Measurements from ENCODE around the gene CHRNA1. TPM values are rescaled to one million over a fixed set of nuclear protein-coding genes. Genes with fewer than 3 reads are reported as not detected.

CHRNA1 gene
- total and polyA plus RNA-seq, 10 of the 15 experiments (the other 5 are each of a cell fraction or from before 2014, with no cell fraction given): 0.05 to 0.14 TPM; not detected in 8

DNA sequence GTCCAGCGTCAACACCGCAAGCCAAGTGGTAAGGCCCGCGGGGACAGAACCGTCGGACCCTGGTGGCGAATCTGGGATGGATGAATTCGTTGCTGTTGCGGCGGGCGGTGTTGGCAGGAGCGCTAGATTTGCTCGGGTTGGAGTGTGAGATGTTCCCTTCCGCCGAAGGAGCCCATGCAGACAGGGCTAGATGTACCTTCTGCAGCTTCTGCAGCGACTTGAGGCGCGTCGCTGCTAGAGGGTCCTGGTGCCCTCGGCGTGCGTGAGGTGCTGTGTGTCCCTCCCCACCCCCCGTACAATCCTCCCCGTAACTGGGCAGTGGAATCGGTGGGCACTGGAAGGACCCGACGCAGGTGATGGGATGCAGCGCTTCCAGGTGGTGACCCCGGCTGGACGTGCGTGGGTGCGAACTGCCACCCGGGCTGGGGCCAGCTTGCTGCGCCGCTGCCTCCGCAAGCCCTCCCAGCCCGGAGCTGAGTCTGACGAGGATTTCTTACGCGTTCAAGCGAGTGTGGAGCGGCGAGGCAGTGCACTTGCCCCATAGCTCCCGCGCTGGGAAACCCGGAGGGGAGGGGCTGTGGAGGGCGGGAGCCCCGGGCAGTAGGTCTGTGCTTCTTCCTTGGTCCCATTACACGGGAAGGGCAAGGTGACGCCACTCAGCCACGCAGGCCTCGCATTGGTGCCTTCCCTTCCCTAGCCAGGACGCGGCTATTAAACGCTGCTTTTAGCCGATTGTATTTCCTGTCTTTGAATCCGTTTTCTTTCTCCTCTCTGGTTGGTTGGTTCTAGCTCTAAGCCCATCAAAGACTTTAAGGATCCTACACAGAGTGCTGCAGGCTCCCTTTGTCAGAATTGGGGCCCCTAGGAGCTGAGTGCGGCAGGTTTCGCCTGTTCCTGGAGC lies 34.2 kb downstream of the CHRNA1 start:
- SMC1A ChIA-PET (ENCODE audit: uncharacterized antibody, unreplicated experiment): no interaction called here
- ATAC-seq (peak; percentile 48), FAIRE-seq (no peak), DNase-seq (ENCODE audit: low read depth, low spot score) (no peak)
- Histone ChIP-seq H3K27ac (ENCODE audit: control insufficient read depth, insufficient read depth) (no peak overlapping the region), H3K79me2 (ENCODE audit: control insufficient read depth, insufficient read depth, low read length) (no peaks in the 10 kb centered on the region), H3K4me1 (ENCODE audit: control insufficient read depth, insufficient read depth, low read length) (no peaks in the 10 kb centered on the region), H3K4me2 (ENCODE audit: control insufficient read depth, insufficient read depth) (no peak overlapping the region), H3K9me3 (replicated peaks; ENCODE audit: control insufficient read depth, insufficient read depth, low read length) (no peaks in the 10 kb centered on the region), H2AFZ (ENCODE audit: control insufficient read depth, low read depth, low read length) (no peak overlapping the region), H3K27me3 (replicated peaks in 1 of 2; ENCODE audit: control insufficient read depth in 2 of 2, insufficient read depth in 2 of 2, low read length in 1 of 2) (peaks cover 9 to 12% of the 10 kb centered on the region in 2 experiments), H3K9ac (ENCODE audit: control insufficient read depth, insufficient read depth, low read length) (no peak overlapping the region), H3K4me3 (no peak overlapping the region), H3K36me3 (ENCODE audit: control insufficient read depth in 2 of 2, insufficient read depth in 2 of 2, low read length in 1 of 2) (no peaks in the 10 kb centered on the region), H4K20me1 (ENCODE audit: control insufficient read depth, insufficient read depth) (no peaks in the 10 kb centered on the region)
- in situ Hi-C loops (cut with MboI): no loop called here
- intact Hi-C loops (cut with micrococcal nuclease; ENCODE audit: unreplicated experiment): no loop called here
- CTCF ChIA-PET: interaction anchor here (0.7 kb wide), 1 partner anchor 19 kb away, joined by 3 read pairs; no protein-coding TSS in a partner anchor
- POLR2A ChIA-PET: no interaction called here
- 24% methylated on average over 56 of the region's 59 CpGs for WGBS (ENCODE audit: insufficient coverage, insufficient replicate concordance, low lambda C conversion rate, missing lambda C conversion rate)
- no TSS peak for BruUV-seq (replicated peaks)
- RAD21 ChIA-PET (ENCODE audit: unreplicated experiment): no interaction called here
- TF ChIP-seq CBFB (IDR thresholded peaks at IDR 0.05; ENCODE audit: low read depth): no peak

DNA sequence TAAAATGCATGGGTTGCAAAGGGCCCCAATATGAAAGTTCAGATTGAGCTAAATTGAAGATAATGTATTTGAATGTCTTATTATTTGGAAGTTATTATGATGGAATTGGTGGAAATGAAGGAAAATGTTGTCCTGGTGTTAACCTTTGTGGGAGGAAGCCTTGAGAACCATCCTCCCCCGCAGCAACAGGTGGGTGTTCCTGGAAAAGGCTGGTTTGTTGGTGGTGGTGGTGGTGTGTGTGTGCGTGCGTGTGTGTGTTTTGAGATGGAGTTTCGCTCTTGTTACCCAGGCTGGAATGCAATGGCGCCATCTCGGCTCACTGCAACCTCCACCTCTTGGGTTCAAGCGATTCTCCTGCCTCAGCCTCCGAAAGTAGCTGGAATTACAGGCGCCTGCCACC lies 36.2 kb downstream of the CHRNA1 start:
- BruUV-seq (replicated peaks): no TSS peak
- 35% methylated on average over 8 of the region's 9 CpGs for WGBS (ENCODE audit: insufficient coverage, insufficient replicate concordance, low lambda C conversion rate, missing lambda C conversion rate)
- H4K20me1 ChIP-seq (ENCODE audit: control insufficient read depth, insufficient read depth): no peaks in the 10 kb centered on the region
- H3K4me2 ChIP-seq (ENCODE audit: control insufficient read depth, insufficient read depth): no peak overlapping the region
- ChIA-PET SMC1A (ENCODE audit: uncharacterized antibody, unreplicated experiment) (no interaction called here), POLR2A (no interaction called here), RAD21 (ENCODE audit: unreplicated experiment) (no interaction called here), CTCF (no interaction called here)
- no peak for FAIRE-seq
- no peaks in the 10 kb centered on the region for H3K79me2 ChIP-seq (ENCODE audit: control insufficient read depth, insufficient read depth, low read length)
- intact Hi-C loops (cut with micrococcal nuclease; ENCODE audit: unreplicated experiment): no loop called here
- in situ Hi-C loops (cut with MboI): no loop called here
- no peaks in the 10 kb centered on the region for H3K36me3 ChIP-seq (ENCODE audit: control insufficient read depth in 2 of 2, insufficient read depth in 2 of 2, low read length in 1 of 2)
- no peak for ATAC-seq
- H3K9me3 ChIP-seq (replicated peaks; ENCODE audit: control insufficient read depth, insufficient read depth, low read length): no peaks in the 10 kb centered on the region
- no peaks in the 10 kb centered on the region for H3K4me1 ChIP-seq (ENCODE audit: control insufficient read depth, insufficient read depth, low read length)
- H2AFZ ChIP-seq (ENCODE audit: control insufficient read depth, low read depth, low read length): no peak overlapping the region
- H3K9ac ChIP-seq (ENCODE audit: control insufficient read depth, insufficient read depth, low read length): no peak overlapping the region
- H3K4me3 ChIP-seq: no peak overlapping the region
- no peak for DNase-seq (ENCODE audit: low read depth, low spot score)
- H3K27me3 ChIP-seq (replicated peaks in 1 of 2; ENCODE audit: control insufficient read depth in 2 of 2, insufficient read depth in 2 of 2, low read length in 1 of 2): peaks cover 9 to 12% of the 10 kb centered on the region in 2 experiments
- no peak overlapping the region for H3K27ac ChIP-seq (ENCODE audit: control insufficient read depth, insufficient read depth)
- no peak for TF ChIP-seq IRF4 (IDR thresholded peaks at IDR 0.05; ENCODE audit: low read depth, low read length)
- TF ChIP-seq FOS (IDR thresholded peaks at IDR 0.05; ENCODE audit: borderline replicate concordance, extremely low read depth, insufficient read length): no peak
- no peak for TF ChIP-seq JUND (IDR thresholded peaks at IDR 0.05; ENCODE audit: low read depth, low read length)
- TF ChIP-seq RBBP5 (conservative IDR thresholded peaks at IDR 0.05): no peak
- TF ChIP-seq POU2F2 (IDR thresholded peaks at IDR 0.05; ENCODE audit: borderline replicate concordance, low read depth, low read length): no peak
- TF ChIP-seq LARP7 (IDR thresholded peaks at IDR 0.05): no peak
- TF ChIP-seq NBN (IDR thresholded peaks at IDR 0.05): no peak
- TF ChIP-seq RELA (IDR thresholded peaks at IDR 0.05; ENCODE audit: borderline replicate concordance, partially characterized antibody): no peak
- TF ChIP-seq, protein P1, sequence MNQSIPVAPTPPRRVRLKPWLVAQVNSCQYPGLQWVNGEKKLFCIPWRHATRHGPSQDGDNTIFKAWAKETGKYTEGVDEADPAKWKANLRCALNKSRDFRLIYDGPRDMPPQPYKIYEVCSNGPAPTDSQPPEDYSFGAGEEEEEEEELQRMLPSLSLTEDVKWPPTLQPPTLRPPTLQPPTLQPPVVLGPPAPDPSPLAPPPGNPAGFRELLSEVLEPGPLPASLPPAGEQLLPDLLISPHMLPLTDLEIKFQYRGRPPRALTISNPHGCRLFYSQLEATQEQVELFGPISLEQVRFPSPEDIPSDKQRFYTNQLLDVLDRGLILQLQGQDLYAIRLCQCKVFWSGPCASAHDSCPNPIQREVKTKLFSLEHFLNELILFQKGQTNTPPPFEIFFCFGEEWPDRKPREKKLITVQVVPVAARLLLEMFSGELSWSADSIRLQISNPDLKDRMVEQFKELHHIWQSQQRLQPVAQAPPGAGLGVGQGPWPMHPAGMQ (IDR thresholded peaks at IDR 0.05; ENCODE audit: borderline replicate concordance): no peak
- no peak for TF ChIP-seq HDAC2 (IDR thresholded peaks at IDR 0.05)
- TF ChIP-seq, protein P2, sequence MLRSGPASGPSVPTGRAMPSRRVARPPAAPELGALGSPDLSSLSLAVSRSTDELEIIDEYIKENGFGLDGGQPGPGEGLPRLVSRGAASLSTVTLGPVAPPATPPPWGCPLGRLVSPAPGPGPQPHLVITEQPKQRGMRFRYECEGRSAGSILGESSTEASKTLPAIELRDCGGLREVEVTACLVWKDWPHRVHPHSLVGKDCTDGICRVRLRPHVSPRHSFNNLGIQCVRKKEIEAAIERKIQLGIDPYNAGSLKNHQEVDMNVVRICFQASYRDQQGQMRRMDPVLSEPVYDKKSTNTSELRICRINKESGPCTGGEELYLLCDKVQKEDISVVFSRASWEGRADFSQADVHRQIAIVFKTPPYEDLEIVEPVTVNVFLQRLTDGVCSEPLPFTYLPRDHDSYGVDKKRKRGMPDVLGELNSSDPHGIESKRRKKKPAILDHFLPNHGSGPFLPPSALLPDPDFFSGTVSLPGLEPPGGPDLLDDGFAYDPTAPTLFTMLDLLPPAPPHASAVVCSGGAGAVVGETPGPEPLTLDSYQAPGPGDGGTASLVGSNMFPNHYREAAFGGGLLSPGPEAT (IDR thresholded peaks at IDR 0.05; ENCODE audit: low read depth): no peak
- no peak for TF ChIP-seq POLR2AphosphoS2 (IDR thresholded peaks at IDR 0.05; ENCODE audit: low read depth, low read length)
- TF ChIP-seq CREB1 (IDR thresholded peaks at IDR 0.05; ENCODE audit: low read depth): no peak
- TF ChIP-seq ZNF207 (IDR thresholded peaks at IDR 0.05; ENCODE audit: borderline replicate concordance): no peak
- TF ChIP-seq NFYA (IDR thresholded peaks at IDR 0.05; ENCODE audit: borderline replicate concordance, low read depth, low read length): no peak
